HG02943 (cell line): ENCODE data around the gene KRT72.
"Not testable (repeated sequence)": the region's sequence is repeated elsewhere in the genome, so short reads cannot be mapped to it uniquely, and the experiment has no call there.

Experiments used
- ATAC-seq: cut with Tn5 transposase; IDR thresholded peaks from one replicate; pipeline ENCODE4 v1.9.1; 2021; ENCODE audit warnings: mild to moderate bottlenecking, low read depth, moderate library complexity; ENCODE audit not compliant: unreplicated experiment

Gene KRT72

DNA sequence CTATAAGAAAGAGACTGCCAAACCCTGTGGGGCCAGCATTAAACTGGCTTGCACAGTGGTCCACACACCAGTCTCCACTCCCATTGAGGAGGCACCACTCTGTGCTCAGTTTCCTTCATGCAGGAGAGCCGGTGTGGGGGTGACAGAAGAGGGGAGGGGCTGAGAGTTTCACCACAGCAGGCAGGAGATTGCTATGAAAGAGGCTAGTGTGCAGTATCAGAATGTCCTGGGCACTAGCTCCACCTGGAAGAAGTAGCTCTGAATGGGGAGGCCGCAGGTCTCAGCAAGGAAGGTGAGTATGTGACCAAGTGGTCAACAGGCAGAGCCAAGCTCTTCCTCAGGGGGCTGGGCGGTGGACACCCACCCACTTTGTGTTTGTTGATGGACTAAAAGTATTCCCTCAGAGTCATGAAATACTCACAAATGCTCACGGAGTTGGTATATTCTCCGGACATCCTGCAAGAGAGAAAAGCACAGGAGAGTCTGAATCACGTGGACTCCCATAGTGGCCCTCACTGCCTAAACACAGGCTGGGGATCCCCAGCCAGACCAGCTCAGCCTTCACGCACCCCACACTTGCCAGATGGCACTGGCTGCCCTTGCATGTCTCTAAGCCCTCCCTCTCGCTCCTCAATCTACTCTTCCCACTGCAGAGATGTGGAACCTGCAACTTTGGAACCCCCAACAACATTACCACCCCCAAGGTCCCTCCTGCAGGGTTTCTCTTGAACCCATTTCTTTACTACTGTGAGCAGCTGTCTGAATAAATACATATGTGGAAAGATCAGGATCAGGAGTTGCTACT, 7.8 kb upstream of the KRT72 start:
- no peak for ATAC-seq

DNA sequence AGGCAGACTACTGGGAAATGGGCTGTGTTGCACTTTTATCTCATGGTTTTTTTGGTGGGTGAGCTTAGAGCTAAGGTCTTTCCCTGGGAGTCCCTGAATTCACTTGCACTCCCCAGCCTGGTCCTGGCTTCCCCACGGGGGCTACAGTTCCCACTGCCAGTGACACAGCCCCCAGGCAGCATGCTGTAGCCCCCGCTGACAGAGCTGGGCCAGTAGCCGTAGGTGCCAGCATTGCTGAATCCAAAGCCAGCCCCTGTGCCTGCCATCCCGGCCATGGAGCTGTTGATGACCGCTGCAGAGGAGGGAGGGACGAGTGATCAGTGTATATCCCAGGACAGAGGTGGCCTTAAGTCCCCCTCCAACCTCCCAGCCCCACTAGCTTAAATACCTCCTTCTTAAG, 6.9 kb upstream of the KRT72 start:
- ATAC-seq, result no peak

DNA sequence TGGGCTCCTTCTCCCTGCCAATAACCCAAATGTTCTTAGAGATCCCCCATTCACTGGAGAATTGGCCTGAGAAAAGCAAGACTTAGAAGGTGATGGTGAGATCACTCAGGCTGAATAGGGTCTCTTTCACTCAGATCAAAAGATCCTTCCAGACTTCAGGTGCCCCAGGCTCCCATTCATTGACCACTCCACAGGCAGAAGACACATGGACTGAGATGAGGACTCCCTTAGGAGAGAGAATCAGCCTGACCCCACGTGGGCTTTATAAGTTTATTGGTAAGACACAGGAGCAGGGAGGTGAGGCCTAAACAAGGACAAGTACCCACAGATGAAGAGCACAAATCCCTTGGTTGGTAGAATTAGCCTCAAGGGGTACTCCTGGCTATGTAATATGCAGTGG, 6.1 kb upstream of the KRT72 start:
- no peak for ATAC-seq

DNA sequence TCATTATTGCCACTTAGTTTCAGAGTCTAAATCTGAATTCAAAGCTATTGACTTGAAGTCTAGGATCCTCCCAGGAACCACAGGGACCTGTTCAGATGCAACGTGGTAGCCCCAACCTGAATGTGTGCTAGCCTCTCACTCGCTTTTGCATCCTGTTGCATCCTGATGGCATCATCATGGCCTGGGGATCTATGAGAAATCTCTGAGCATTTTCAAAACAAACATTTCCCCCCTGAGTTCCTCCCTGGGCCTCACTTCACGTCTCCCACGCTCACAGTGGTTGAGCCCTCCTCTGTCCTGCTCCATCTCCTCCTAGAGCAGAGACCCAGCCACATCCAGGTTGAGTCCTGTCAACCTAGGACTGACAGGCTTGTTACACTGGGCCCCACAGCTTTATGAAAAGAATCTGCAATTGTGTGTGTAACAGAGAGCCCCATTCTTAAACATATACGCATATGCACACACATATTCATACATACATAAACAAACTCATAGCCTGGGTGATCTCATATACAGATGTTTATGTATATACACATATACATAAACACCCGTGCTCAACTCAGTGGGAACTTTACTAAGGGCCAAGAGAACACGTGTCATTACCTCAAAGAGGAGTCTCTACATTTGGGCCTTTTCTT, 5.4 kb upstream of the KRT72 start:
- no peak for ATAC-seq

DNA sequence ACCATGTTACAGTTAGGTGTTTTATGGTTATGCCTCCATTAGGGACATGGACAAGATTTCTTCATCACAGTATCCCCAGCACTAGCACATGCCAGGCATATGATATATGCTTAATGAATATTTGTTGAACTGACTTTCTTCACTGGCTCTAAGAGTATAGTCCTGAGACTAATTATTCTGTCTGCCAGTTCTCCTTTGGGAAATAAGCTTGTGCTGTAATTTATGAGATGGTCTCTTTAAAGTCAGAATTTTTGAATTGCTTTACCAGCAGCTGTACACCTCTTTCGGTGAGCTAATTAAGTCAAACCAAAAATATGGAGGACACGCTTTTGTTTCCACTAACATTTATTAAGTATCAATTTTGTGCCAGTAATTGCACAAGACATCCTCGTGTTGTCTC, 4.8 kb upstream of the KRT72 start:
- no peak for ATAC-seq

DNA sequence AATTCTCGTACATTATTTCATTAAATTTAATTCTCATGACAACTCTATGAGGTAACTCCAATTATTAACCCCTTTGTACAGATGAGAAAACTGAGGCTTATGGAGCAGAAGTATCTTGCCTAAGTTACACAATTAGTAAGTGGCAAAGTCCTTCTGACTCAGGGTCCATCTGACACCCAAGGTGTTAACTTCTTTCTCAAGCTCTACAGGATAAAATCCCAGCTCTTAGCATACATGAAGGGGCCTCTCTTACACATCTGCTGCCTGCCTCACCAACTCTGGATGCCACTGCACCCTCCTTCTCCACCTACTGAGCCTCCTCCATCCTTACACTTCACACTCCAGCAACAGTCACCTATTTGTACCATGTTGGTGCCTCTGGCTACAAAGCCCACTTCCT, 4.3 kb upstream of the KRT72 start:
- ATAC-seq, result no peak

DNA sequence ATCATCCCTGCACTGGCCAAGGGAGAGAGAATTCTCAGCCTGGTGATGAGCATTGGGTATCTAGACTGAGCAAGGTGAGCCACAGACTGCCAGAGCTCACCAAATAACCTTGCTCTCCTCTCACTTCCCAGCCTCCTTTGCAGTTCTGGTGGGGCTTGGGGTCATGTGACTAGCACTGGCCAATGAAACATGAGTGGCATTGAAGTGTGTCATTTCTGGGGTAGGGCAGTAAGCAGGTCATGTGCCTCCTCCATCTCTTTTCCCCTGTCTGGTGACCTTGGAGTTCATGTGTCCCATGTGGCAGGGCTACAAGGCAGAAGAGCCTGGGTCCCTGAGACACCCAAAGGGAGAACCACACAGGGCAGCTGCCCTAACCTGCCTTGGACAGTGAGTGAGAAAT, 3.6 kb upstream of the KRT72 start:
- no peak for ATAC-seq

DNA sequence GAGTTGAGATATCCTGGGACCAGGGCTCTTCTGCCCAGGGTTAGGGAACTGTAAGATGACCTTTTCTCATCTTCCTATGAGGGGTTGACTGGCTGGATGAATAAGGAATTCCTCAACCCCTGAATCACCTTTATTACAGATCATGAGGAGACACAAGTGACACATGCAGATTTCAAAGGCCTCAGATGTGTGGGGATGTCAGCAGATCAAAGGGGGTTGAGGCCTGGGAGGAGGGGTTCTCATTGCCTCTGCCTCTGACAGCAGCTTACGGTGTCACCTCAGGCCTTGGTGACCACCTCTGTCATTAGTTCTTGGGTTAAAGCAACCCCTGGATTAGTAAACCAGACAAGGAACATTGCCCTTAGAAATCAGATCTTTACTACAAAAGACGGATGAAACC, 2.1 kb upstream of the KRT72 start:
- ATAC-seq, result no peak

DNA sequence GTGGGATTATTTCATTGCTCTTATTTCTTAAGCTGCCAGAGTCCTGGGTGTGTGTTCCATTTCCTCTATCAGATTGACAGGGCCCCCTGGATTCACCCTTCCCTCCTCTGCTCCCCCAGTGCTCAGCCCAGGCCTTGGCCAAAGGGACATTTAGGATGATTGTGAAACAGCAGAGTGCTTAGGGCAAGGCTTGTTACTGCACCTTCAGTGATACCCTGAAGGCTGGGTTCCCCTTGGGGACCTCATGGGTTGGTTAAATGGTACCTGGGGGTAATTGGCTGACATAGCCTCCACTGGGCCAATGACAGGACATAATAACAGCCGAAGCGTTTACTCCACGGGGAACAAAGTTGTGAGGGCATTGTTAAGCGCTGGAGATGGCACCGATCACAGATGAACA, 1.3 kb upstream of the KRT72 start:
- ATAC-seq, result no peak

DNA sequence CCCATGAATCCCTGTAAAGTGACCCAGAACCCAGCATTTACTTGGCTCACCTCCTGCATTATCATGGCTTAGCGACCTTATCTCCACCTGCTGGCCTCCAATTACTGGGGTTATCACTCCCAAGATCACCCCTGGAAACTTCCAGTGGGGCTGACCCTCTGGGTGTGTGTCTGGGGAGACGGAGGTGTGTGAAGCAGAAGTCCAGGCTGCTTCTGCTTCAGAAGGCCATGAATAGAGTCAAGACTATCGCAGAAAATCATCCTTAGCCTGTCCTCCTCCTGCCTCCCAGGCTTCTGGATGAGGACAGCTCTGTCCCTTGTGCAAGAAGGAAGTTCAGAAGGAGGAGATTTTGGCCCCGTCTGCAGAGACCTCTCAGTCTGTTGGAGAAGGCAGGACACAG, 408 bp upstream of the KRT72 start:
- ATAC-seq, result no peak

DNA sequence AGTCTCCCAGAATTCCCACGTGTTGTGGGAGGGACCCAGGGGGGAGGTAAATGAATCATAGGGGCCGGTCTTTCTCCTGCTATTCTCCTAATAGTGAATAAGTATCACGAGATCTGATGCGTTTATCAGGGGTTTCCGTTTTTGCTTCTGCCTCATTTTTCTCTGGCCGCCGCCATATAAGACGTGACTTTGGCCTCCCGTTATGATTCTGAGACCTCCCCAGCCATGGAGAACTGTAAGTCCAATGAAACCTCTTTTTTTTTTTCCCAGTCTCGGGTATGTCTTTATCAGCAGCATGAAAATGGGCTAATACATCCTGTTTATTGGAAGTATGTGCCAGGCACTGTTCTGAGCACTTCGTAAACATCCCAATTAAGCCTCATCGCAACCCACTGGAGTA, 788 bp downstream of the KRT72 start:
- no peak for ATAC-seq

DNA sequence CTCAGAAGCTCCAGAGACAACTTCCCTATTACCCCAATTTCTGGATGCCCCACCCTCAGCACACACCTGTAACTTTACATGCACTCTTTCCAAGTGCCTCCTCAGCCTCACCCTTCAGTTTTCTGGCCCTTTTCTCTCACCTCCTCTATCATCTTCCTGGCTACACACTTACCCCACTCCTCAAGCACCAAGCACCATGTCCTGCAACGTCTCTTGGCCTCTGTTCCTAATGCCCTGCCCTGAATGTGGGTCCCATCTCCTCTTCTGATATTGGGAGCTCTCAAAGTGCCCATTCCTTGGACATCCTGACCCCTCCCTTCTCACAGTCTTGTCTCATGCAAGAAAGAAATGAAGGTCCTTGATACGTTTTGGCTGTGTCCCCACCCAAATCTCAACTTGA, 1.2 kb downstream of the KRT72 start:
- ATAC-seq, result no peak

DNA sequence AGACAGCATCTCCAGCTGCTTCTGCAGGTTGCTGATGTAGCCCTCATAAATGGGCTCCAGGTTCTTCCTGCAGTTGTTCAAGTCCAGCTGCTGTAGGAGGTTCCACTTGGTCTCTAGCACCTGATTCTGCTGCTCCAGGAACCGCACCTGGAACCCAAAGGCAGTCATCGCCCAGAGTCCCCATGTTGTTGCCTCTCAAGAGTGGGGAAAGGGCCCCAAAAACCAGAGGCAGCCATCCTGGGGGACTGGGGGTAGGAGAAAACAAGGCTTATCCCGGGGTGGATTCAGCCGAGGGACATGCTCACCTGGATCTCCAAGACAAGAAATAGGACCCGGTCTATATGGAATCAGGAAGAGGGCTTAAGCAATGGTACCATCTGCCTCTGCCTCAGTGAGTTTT, 2.3 kb downstream of the KRT72 start:
- no peak for ATAC-seq

DNA sequence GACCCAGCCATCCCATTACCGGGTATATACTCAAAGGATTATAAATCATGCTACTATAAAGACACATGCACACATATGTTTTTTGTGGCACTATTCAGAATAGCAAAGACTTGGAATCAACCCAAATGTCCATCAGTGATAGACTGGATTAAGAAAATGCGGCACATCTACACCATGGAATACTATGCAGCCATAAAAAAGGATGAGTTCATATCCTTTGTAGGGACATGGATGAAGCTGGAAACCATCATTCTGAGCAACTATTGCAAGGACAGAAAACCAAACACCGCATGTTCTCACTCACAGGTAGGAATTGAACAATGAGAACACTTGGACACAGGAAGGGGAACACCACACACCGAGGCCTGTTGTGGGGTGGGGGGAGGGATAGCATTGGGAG, 7.0 kb downstream of the KRT72 start:
- not testable (repeated sequence) for ATAC-seq

DNA sequence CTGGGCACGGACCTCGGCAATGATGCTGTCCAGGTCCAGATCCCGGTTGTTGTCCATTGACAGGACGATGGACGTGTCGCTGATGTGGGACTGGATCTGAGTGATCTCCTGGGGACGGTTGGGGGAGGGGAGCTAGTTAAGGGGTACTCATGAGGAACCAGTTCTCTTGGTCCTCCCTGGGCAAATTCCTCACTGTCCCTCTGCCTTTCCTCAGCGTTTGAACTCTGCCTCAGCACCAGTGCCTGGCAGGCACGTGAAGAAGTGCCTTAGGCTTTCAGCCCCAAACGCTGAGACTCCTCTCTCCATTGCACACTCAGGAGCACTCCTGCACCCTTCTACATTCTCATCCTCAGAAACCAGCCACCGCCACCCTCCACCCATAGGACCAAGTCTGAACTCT, 9.7 kb downstream of the KRT72 start:
- ATAC-seq, result no peak

DNA sequence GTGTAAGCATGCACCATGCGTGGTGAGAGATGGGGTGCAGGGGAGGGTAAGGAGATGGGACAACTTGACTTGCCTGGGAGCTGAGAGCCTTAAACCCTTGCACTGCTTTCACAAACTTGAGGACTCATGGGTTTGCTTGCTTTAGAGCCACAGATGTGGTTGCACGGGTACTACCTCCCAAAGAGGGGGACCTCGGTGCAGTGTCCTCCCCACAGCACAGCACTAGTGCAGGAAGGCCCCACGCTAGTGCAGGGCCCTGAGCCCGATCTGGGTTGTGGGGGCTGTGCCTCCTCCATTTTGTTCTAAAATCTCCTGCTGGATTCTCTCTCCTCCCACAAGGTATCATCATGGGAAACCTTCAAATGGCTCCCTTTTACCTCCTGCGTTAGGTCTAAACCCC, 11.2 kb downstream of the KRT72 start:
- ATAC-seq, result no peak

DNA sequence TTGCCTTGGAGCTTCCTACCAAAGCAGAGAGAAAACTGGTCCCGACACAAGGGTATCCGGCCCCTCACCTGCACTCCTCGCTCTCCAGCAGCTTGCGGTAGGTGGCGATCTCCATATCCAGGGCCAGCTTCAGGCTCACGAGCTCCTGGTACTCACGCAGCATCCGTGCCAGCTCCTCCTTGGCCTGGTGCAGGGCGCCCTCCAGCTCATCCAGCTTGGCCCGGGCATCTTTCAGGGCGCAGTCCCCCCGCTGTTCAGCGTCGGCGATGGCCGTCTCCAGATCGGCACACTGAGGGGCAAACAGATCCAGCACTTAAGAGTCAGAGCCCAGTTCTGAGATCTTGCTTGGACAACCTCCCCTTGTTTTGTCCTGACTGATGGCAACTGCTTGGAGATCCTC, 13.7 kb downstream of the KRT72 start:
- no peak for ATAC-seq

DNA sequence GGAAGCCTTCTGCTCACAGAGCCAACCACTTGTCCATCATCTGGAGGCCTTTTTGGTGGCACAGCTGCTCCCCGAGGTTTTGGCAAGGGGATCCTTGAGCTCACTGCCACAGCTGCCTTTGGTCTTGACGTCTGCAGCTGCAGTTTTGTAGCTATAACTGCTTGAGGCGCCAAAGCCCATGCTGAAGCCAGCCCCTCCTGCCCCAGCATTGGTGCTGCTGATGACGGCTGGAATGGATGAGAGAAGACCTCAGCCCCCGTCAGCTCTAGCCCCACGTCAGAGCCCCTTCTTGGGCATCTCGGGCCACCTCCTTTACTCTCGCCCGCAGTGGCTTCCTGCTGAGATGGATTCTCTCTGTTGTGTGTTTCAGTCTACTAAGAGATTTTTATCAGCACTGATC, 15.3 kb downstream of the KRT72 start:
- ATAC-seq, result no peak

DNA sequence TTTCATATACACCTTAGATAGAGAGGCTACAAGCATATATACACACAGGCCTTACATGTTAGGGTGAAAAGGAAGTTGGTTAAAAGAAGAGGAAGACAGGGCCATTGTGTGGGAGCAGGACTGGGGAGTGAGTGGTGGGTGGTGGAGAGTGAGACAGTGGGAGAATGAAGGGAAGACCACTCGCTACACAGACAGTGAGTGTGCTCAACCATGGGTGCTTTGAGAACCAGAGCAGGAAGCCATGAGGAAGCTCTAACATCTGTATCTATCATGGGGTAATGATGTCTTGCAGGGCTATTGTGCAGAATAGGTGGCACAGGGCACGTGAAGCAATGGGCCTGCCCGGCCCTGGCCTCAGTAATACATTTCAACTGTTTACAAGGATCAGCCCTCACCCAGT, 16.2 kb downstream of the KRT72 start:
- ATAC-seq, result no peak

DNA sequence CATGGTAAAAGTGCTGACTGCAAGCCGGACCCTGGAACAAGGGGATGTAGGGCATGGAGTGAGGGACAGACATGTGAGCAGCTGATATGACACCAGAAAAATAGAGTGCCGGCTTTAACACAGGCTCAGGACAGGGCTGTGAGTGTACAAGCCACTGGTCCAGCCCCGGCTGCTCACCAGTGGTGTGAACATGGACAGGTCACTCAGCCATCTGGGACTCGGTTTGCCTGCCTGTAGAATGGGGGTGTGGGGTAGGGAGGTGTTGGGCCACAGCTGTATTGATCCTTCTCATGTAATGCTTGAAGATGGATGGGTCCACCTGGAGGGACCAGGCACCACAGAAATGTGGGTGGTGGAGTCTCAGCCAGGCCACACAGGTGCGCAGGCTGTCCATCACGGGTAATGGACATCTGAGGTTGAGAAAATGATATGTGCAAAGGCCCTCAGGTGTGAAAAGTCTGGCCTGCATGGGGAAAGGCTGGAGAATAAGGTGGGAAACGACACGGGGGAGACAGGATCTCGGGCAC, 17.0 kb downstream of the KRT72 start:
- ATAC-seq, result no peak

DNA sequence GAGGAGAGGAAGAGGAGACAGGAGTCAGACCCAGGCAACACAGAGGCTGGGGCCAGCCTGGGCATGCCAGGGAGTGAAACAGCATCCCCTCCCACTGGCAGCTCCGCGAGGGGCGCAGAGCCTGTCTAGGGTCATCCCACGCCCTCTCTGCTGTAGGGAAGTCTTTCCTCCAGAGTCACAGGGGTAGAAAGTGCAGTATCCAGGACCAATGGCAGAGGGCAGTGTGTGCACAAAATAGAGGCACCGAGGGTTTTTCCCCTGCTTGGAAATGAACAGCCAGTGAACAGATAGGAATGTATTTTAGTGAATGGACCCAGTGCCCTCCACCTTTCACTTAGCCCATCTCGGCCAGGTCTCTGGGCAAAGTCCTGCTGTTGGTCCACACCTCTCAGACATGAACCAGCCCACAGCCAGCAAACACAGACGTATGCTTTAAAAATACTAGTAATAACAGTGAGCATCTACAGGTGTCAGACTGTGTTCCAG, 18.2 kb downstream of the KRT72 start:
- no peak for ATAC-seq

DNA sequence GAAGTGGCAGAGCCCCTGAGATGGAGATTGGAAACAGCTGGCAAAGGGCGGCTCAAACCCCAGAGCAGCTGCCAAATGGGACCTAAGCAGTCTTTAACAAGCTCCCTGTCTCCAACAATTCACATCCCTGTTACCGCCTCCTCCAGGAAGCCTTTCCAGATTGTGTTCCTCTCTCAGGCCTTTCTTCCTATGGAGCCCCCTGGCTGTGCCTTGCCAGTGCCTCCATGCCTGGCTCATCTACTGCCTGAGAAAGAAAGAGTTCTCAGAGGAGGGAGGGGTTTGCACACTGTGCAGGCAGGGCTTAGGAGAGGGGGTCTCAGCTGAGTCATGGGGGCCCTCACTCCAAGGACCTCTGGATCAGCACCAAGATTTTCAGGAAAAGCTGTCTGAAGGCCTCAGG, 18.8 kb downstream of the KRT72 start:
- ATAC-seq, result no peak
